ENCODE results near the gene ATXN1.
"Not testable (repeated sequence)": the region's sequence is repeated elsewhere in the genome, so short reads cannot be mapped to it uniquely, and the experiment has no call there.

DNA sequence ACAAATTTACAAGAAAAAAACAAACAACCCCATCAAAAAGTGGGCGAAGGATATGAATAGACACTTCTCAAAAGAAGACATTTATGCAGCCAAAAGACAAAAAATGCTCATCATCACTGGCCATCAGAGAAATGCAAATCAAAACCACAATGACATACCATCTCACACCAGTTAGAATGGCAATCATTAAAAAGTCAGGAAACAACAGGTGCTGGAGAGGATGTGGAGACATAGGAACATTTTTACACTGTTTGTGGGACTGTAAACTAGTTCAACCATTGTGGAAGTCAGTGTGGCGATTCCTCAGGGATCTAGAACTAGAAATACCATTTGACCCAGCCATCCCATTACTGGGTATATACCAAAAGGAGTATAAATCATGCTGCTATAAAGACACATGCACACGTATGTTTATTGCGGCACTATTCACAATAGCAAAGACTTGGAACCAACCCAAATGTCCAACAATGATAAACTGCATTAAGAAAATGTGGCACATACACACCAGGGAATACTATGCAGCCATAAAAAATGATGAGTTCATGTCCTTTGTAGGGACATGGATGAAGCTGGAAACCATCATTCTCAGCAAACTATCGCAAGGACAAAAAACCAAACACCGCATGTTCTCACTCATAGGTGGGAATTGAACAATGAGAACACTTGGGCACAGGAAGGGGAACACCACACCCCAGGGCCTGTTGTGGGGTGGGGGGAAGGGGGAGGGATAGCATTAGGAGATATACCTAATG lies 58.5 kb downstream of the ATXN1 start:
- TF ChIP-seq, protein P1, sequence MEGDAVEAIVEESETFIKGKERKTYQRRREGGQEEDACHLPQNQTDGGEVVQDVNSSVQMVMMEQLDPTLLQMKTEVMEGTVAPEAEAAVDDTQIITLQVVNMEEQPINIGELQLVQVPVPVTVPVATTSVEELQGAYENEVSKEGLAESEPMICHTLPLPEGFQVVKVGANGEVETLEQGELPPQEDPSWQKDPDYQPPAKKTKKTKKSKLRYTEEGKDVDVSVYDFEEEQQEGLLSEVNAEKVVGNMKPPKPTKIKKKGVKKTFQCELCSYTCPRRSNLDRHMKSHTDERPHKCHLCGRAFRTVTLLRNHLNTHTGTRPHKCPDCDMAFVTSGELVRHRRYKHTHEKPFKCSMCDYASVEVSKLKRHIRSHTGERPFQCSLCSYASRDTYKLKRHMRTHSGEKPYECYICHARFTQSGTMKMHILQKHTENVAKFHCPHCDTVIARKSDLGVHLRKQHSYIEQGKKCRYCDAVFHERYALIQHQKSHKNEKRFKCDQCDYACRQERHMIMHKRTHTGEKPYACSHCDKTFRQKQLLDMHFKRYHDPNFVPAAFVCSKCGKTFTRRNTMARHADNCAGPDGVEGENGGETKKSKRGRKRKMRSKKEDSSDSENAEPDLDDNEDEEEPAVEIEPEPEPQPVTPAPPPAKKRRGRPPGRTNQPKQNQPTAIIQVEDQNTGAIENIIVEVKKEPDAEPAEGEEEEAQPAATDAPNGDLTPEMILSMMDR (IDR thresholded peaks at IDR 0.05; ENCODE audit: insufficient read depth, low read length): not testable (repeated sequence)
- TF ChIP-seq POLR2AphosphoS5 (IDR thresholded peaks at IDR 0.05; ENCODE audit: low read depth): not testable (repeated sequence)
- TF ChIP-seq, protein P2, sequence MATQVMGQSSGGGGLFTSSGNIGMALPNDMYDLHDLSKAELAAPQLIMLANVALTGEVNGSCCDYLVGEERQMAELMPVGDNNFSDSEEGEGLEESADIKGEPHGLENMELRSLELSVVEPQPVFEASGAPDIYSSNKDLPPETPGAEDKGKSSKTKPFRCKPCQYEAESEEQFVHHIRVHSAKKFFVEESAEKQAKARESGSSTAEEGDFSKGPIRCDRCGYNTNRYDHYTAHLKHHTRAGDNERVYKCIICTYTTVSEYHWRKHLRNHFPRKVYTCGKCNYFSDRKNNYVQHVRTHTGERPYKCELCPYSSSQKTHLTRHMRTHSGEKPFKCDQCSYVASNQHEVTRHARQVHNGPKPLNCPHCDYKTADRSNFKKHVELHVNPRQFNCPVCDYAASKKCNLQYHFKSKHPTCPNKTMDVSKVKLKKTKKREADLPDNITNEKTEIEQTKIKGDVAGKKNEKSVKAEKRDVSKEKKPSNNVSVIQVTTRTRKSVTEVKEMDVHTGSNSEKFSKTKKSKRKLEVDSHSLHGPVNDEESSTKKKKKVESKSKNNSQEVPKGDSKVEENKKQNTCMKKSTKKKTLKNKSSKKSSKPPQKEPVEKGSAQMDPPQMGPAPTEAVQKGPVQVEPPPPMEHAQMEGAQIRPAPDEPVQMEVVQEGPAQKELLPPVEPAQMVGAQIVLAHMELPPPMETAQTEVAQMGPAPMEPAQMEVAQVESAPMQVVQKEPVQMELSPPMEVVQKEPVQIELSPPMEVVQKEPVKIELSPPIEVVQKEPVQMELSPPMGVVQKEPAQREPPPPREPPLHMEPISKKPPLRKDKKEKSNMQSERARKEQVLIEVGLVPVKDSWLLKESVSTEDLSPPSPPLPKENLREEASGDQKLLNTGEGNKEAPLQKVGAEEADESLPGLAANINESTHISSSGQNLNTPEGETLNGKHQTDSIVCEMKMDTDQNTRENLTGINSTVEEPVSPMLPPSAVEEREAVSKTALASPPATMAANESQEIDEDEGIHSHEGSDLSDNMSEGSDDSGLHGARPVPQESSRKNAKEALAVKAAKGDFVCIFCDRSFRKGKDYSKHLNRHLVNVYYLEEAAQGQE (IDR thresholded peaks at IDR 0.05; ENCODE audit: insufficient replicate concordance, low read depth): not testable (repeated sequence)

Measured in HL-60 (cell line).